Measurements from ENCODE around the gene CLEC2A.

The CLEC2A gene

GRCh38 chr12:9931245-9931644 lies 925 bp downstream of the CLEC2A start:
- no peak for DNase-seq

- DNase-seq, result no peak
These were observed 3.6 kb downstream of the CLEC2A start for GRCh38 chr12:9928607-9929006.

- no peak for DNase-seq
These were observed 5.3 kb downstream of the CLEC2A start for GRCh38 chr12:9926876-9927275.

GRCh38 chr12:9925705-9926393 lies 6.3 kb downstream of the CLEC2A start:
- DNase-seq, result peak; percentile 74

- DNase-seq, result no peak
These were observed 9.7 kb downstream of the CLEC2A start for GRCh38 chr12:9922429-9922828.

GRCh38 chr12:9920451-9920850 lies 11.7 kb downstream of the CLEC2A start:
- no peak for DNase-seq

GRCh38 chr12:9919443-9919842 lies 12.7 kb downstream of the CLEC2A start:
- no peak for DNase-seq

- DNase-seq, result no peak
These were observed 20.5 kb downstream of the CLEC2A start for GRCh38 chr12:9911708-9912107.

GRCh38 chr12:9910716-9911421 lies 21.3 kb downstream of the CLEC2A start:
- DNase-seq, result peak; percentile 29

- DNase-seq, result no peak
These were observed 22.4 kb downstream of the CLEC2A start for GRCh38 chr12:9909724-9910123.

GRCh38 chr12:9908350-9908749 lies 23.8 kb downstream of the CLEC2A start:
- no peak for DNase-seq

GRCh38 chr12:9907769-9908168 lies 24.4 kb downstream of the CLEC2A start:
- DNase-seq, result no peak

- DNase-seq, result peak; percentile 28
These were observed 25.3 kb downstream of the CLEC2A start for GRCh38 chr12:9906873-9907272.

GRCh38 chr12:9902539-9903228 lies 29.5 kb downstream of the CLEC2A start:
- DNase-seq, result peak; percentile 12

GRCh38 chr12:9900930-9901329 lies 31.2 kb downstream of the CLEC2A start:
- no peak for DNase-seq

- DNase-seq, result no peak
These were observed 33.0 kb downstream of the CLEC2A start for GRCh38 chr12:9899209-9899608.

- no peak for DNase-seq
These were observed 34.6 kb downstream of the CLEC2A start for GRCh38 chr12:9897535-9897934.

- DNase-seq, result peak; percentile 74
These were observed 36.8 kb downstream of the CLEC2A start for GRCh38 chr12:9895215-9895971.

- no peak for DNase-seq
These were observed 43.4 kb downstream of the CLEC2A start for GRCh38 chr12:9888665-9889273.

GRCh38 chr12:9883175-9883574 lies 49.0 kb downstream of the CLEC2A start:
- no peak for DNase-seq

GRCh38 chr12:9881988-9882387 lies 50.2 kb downstream of the CLEC2A start:
- no peak for DNase-seq

- no peak for DNase-seq
These were observed 50.9 kb downstream of the CLEC2A start, which contains the start of gene KLRF2 for GRCh38 chr12:9881246-9881645. KLRF2 (plus strand) TSS chr12:9881489; CDS start chr12:9881596, 107 bp downstream.

Data from OCI-M1 (cell line).